Activated naive CD4-positive, alpha-beta T cell treated with Interleukin-2 at 50 U/mL for 16 hours (primary cell): ENCODE measurements around the gene HOXC10.

Source experiments
- DNase-seq: peaks from one replicate; pipeline ENCODE4 v3.0.0-alpha.2; 2020

The HOXC10 gene

DNA sequence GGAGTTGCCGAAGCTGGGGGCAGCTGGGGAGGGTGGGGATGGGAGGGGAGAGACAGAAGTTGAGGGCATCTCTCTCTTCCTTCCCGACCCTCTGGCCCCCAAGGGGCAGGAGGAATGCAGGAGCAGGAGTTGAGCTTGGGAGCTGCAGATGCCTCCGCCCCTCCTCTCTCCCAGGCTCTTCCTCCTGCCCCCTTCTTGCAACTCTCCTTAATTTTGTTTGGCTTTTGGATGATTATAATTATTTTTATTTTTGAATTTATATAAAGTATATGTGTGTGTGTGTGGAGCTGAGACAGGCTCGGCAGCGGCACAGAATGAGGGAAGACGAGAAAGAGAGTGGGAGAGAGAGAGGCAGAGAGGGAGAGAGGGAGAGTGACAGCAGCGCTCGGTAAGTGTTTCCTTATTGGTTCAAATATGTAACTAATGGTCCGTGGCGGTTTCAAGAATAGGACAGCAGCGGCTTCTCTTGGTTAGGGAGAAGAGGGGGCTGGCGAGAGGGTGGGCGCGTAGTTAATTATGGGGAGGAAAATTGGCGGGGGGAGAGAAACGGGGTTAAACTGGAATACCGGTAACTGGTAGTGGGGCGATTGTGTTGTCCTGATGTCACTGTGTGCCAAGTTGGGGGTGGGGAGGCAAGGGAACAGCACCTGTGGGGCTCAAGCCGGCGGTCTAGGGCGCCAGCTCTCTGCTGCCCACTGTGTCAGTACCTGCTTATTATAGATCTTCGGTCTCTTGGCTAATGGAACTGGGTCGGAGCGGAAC is 32.3 kb downstream of the HOXC10 start:
- no peak for DNase-seq

DNA sequence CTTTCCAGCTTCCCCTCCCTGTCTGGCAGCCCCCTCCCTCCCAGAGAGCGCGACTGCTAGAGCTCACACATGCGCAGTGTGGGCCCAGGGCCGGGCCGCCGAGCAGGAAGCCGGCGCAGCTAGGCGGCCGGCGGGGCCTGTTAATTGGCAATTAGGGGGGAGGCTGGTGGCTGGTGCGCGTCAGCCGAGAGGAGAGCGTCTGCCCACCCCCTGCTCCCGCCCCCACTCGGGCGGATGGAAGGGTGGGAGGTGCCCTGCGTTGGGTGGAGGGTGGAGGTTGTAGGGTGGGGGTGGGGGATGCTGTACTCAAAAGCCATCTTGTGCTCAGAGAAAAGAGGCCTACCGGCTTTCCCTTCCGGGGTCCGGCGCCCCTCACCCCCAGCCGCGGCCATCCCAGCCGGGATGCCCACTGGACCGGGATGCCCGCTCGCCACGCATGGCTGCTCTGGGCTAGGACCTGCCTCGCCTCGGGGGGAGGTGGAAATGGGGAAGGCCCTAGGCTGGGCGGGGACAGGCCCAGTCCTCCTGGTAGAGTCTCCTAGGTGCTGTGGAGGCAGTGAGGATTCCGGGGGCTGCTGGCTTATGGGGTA is 33.0 kb downstream of the HOXC10 start:
- DNase-seq: peak; percentile 66

DNA sequence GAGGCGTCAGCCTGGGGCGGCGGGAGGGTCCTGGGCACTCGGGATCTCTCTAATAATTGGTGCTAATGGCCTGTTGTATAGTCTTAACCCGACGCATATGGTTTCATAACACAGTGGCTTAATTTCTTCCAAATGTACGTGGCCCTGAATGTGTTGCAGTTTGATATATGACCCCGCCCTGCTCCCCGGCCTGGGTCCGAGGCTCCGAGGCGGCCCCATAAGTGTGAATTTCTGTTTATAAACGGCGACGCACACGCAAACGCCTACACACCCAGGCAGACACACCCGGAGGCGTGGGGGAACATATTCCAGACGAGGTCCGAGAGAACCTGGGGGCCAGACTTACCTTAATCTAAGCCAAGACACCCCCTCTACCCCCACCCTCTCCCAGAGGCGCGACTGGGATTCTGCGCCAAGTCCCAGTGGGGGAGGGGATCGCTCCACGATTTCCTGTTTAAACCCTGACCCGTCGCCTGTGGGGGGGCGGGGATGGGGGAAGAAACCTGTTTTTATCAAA is 33.6 kb downstream of the HOXC10 start:
- no peak for DNase-seq

DNA sequence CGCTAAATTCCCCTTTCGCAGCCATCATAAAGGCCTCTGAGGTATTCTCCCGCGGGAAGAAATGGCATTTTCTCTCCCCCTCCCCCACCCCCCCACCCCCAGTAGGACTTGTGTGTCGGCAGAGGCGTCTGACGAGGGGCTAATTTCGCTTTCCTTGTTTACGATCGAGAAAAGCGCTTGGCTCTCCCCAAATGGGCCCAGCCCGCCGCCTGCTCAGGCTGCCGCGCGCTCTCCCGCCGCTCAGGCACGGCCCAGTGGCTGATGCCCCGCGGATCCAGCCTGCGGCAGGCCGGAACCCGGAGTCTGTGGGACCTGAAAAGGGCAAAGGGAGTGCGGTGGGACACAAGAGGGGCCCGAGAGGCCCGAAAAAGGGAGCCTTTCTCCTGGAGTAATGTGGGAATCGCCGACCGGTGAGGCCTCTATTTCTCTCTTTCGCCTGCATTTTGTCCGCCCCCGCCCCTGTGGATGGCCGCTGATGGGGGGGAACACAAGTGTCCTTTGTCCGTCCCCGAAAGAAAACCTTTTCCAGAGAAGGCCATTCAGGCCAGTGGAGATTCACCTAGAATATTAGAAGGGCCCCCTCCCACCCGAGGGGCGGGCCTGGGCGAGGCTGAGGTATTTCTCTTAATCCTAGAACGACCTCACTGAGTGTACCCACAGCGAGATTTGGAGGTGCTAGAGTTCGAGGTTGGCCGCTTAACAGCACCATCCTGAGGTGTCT is 34.3 kb downstream of the HOXC10 start:
- no peak for DNase-seq

DNA sequence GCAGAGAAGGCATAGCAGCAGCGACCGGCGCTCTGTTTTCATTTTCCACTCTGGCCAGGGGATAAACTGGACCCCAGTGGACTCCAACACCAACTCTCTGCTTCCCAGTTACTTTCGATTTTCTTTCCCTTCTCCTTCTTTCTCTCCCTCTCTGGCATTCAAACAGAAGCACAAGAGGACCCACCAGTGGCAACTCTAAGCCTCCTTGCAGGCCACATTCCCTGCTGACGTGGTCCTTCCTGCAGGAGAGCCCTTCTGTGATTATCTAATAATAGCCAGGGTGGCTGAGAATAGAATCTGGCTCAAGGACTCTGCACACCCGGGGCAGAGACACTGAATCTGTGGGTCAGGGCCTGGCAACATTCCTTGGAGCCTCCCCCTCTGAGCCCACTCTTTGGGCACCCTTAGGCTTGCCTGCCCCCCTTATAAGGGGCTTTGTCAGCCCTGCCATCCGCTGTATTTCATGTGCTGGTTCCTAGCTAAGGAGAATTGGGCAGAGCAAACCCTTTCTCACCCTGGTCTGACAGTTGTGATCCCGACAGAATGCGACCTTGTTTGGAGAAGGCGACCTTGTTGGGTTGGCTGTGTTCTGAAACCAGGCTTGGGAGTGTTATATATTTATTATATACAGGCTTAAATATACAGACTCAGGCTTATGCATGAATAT is 35.1 kb downstream of the HOXC10 start:
- no peak for DNase-seq

DNA sequence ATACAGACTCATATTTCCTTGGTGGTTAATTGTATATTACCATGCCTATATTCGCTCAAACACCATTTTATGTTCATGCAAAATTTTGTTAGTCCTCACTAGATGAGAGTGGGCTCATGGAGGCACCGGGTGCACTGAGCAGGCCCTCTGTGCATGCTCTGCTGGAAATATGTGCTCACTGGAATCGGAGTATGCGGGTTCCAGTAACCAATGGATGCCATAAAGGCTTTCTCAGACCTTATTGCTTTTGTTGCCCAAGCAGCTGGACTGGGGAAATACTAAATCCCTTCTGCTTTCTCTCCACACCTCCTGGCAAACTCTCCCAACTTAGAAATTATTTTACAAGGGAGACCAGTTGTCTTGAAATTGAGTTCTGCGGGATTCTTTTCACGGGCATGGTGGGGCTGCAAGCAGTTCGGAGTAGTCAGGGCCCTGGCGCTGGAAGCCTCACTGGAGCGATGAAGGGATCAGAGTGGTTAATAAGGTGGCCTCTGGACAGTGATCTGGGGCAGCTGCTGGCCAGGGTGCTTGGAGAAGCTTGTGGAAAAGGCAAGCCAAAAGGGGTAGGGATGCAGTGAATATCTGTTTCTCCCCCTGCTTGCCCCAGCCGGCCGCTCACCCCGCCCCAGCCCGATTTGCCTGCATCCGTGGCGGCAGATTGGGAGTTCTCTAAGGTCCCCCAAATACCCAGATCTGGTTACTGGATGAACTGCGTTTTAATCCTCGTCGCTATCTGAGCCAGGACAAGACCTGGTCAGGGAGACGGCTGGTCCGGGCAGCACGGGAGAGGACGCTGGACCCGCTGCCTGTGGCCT is 35.9 kb downstream of the HOXC10 start:
- DNase-seq: no peak

DNA sequence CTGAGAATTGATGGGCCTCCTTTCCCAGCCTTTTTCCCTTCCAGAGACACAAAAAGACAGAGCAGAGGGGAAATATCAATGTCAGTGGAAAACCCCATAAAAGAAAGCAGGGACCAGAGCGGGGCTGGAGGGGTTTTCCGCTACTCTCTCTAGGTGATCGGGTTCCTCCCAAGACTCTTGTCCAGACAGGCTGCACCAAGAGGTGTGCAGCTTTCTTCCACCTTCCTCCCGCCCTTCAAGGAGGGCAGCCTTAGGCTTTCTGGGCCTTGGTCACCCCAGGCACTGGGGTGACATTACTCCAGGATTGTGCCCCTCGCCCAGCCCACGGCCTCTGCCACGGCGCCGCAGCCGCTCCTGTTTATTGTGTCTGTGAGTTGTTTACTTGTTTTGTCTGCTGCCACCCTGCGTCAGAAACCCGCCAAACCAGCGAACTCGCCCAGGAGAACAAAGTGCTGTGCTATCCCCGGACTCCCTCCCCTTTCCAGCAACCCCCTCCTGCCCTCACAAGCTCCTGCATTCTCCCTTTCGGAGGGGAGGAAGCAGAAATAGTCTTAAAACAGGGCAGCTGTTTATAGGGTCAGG is 36.6 kb downstream of the HOXC10 start:
- DNase-seq: no peak

DNA sequence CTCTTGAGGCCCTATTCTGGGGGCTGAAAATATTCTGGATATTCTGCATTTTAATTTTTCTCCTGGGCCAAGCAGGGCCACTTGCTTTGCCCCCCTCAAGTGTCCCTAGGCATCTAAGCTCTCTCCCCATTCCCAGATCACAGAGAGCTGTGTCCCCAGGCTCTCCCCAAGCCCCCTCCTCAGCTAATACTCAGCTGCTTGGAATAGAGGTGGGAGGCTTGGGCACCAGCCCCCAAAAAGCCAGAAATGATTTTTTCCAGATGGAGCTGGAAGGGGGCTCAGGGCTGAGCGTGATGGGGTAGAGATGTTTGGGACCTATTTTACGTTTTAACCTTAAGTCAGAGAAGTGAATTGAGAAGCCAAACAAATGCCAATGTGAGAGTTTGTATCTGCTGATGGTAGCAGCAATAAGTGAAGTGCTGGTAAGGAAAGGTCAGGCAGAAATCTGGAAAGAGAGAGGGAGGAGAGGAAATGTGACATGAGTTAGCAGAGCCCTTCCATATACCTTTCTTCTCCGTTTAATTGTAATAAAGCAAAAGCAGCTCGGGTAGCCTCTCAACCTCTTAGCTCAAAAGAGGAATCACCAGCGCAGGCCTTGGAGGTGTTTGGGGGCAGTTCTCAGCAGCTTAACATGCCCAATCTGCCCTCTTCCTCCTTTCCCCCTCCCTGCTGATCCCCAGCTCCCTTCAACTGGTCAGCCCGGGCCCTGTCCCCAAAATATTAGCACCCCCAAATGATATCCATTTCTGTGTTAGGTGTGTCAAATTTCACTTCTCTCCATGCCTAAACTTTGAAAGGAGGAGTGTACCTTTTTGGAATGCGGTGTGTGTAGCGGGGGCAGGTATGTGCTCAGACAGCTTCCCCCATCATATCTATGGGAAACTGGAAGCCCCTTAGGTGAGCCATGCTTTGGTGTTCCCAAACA is 38.3 kb downstream of the HOXC10 start:
- no peak for DNase-seq

DNA sequence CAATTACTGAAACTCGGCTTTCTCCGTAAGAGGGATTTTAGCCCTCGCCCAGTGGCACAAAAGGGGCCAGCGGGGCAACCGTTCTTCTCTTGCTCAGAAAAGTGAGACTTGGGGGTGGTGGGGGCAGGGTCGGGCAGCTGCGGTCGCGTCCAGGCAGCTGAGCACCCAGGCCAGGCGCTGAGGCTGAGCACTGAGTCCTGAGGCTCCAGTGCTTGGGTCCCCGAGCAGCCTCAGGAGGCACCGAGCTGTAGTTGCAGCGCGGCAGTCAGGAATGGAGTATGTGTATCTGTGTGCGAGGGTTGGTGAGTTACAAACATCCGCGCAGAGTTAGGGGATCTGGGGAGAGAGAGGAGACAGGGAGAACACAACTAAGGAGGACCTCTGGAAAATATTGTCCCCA is 39.2 kb downstream of the HOXC10 start:
- DNase-seq: no peak

DNA sequence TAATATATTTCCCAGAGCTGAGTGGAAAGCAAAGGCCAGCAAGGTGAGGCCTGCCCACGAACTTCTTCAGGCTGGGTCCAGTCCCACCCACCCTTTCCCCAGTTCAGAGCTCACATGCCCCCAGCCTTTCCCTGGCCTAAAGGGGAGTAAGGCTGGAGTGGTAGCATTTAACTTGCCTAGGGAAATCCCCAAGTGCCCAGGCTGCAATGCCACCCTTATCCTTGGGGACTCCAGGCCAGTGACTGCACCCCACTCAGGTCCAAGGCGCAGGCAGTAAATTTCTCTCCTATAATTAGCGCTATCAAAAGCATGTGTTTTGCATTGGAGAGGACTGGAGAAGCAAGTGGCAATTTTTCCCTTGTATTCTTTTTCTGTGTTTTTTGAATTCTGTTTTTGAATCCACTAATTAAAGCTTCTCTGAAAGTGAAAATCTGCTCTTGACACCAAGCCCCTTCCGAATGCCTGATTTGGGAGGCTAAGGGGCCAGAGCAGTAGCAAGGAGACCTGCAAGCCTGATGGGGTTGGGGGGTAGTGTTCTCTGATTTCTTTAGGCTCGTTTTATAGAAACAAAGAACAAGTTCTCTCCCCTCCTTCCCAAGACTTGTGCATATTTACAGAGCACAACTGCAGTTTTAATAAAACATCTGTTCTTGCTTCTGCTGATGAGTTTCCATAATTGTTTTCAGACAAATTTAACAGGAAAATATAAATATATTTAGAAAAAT is 39.8 kb downstream of the HOXC10 start:
- DNase-seq: no peak

DNA sequence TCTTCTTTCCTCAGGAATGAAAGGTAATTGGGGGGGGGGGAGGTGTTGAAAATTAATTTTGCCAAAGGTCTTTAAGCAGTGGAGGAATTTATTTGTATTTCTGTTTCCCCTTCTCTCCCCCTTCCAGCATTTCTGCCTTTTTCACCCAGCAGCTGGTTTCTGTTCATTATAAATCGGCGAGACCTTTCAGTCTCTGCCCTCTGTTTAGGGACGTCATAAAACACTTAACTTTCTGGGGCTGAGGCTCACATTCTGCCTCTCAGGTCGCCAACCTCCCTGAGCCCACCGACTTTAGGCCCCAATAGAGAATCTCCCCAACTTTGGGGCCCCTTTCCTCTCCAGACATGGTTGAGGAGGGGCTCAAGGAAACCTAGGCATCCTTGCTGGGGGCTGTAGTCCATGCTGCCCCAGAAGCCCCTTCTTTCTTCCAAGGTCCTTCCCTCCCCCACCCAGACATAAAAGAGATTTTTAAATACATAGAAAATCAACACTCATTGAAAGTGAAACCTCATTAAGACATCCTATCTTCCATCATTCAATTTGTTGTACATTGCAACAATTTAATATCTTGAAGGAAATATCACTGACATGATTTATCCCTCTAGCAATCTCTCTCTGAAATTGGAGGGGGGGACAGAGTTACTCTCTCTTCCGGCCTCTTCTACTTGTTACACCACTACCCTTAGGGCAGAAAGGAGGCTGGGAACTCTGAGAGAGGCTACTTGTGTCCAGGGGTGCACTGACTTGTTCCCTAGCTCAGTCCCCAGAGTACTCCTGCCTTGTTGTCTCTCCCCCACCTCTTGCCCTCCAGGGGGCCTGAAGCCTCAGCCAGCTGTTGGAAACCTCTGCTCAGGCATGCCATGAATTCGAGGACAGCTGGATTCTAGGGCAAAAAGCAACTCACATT is 40.8 kb downstream of the HOXC10 start:
- no peak for DNase-seq

DNA sequence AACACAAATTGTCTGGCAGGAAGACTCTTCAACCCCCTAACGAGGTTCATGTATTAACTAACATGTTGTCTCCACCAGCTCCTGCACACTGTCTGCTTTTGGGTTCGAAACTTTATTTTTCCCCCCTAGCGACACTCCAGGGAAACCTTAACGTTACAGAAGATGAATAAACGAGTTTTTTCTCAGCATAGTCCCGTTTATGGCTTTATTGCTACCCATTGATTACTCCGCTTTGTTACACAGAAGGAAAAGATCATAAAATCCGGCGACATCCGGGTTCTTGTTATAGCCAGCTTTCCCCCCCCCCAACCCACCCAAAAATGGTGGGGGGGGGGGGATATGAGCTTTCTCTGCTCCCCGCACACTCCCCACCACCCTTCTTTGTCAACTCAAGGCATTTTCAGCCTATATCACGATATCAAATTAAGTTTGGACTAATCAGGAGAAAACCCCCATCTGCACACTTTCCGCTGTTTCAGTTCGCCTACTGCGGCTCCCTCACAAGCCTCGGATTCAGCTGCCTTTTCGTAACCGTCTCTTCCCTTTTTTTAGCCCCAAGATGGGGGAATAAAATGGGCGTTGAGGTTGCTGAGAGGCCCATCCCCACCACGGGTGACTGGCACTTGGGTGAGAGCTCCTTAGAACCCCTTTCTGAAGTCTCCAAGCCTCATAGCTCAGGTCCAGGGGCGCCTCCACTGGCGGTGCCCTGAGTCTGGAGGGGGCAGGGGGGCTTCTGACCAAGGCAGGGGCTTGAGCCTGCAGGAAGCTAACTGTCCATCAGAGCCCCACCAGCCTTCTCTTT is 41.9 kb downstream of the HOXC10 start:
- DNase-seq: no peak

DNA sequence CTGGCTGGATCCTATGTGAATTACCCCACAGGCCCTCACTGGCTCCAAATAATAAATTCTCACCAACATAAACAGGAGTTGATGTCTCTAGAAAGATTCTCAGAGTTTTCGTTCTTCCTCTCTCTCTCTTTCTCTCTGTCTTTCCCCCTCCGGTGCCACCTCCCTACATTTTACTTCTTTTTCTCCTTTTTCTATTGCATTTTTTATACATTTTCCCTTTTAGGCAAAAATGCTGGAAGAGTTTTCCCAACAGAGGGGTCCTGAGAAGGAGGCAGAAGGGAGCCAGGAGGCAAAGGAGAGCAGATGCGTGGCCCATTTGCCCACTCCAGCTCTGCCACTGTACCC is 42.5 kb downstream of the HOXC10 start:
- no peak for DNase-seq

DNA sequence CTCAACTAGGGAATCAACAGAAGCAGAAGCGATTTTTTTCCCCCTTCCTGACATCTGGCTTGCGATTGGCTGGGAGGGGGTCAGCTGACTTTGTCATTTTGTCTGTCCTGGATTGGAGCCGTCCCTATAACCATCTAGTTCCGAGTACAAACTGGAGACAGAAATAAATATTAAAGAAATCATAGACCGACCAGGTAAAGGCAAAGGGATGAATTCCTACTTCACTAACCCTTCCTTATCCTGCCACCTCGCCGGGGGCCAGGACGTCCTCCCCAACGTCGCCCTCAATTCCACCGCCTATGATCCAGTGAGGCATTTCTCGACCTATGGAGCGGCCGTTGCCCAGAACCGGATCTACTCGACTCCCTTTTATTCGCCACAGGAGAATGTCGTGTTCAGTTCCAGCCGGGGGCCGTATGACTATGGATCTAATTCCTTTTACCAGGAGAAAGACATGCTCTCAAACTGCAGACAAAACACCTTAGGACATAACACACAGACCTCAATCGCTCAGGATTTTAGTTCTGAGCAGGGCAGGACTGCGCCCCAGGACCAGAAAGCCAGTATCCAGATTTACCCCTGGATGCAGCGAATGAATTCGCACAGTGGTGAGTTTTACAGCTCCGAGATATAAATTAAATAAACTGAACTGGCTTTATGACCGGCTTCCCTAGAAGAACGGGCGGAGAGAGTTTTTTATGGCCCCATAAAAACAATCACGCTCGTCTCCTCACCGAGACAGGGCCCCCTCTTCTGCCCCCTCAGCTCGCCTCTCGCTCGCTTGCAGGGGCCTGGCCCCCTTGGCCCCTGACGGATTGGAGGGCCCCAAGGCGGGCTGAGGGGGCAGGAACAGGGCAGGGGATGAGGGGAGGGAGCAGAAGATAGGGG is 43.6 kb downstream of the HOXC10 start, which contains the start of gene HOXC6:
TSS of gene HOXC6 (plus strand) at position 127 of the 888 bp plus-strand sequence. CDS start at position 209, 82 bp downstream.
- no peak for DNase-seq

DNA sequence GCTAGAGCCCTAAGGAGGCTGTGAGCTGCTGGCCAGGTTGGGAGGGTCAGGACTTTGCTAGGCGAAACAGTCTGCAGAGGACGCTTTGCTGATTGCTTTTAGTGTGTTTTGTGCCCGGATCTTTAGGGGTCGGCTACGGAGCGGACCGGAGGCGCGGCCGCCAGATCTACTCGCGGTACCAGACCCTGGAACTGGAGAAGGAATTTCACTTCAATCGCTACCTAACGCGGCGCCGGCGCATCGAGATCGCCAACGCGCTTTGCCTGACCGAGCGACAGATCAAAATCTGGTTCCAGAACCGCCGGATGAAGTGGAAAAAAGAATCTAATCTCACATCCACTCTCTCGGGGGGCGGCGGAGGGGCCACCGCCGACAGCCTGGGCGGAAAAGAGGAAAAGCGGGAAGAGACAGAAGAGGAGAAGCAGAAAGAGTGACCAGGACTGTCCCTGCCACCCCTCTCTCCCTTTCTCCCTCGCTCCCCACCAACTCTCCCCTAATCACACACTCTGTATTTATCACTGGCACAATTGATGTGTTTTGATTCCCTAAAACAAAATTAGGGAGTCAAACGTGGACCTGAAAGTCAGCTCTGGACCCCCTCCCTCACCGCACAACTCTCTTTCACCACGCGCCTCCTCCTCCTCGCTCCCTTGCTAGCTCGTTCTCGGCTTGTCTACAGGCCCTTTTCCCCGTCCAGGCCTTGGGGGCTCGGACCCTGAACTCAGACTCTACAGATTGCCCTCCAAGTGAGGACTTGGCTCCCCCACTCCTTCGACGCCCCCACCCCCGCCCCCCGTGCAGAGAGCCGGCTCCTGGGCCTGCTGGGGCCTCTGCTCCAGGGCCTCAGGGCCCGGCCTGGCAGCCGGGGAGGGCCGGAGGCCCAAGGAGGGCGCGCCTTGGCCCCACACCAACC is 44.8 kb downstream of the HOXC10 start:
- DNase-seq: no peak

DNA sequence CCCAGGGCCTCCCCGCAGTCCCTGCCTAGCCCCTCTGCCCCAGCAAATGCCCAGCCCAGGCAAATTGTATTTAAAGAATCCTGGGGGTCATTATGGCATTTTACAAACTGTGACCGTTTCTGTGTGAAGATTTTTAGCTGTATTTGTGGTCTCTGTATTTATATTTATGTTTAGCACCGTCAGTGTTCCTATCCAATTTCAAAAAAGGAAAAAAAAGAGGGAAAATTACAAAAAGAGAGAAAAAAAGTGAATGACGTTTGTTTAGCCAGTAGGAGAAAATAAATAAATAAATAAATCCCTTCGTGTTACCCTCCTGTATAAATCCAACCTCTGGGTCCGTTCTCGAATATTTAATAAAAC is 45.5 kb downstream of the HOXC10 start:
- no peak for DNase-seq
